Left ventricle myocardium superior (tissue), 1 donor: Measurements from ENCODE around the gene GOLPH3L. TPM values are rescaled to one million over a fixed set of nuclear protein-coding genes. Genes with fewer than 3 reads are reported as not detected.
"Not testable (repeated sequence)": the region's sequence is repeated elsewhere in the genome, so short reads cannot be mapped to it uniquely, and the experiment has no call there.

Experiments used
- ATAC-seq: fragments of 200-7000 bp; cut with Tn5 transposase; one replicate; pipeline ENCODE4 v1.9.1; 2020; ENCODE audit warnings: mild to moderate bottlenecking, moderate library complexity
- DNase-seq: peaks from one replicate; pipeline ENCODE4 v3.0.0-alpha.2; 2020
- intact Hi-C: fragments of 100-400 bp; cut with micrococcal nuclease; formaldehyde crosslinking; loops from one replicate; pipeline ENCODE4 v1.11.0; 2022
- total RNA-seq: library from RNA; stranded (reverse); fragmentation: NEBNext Ultra II Directional; extraction: Animal tissue kit (Norgen Biotek cat#: 25700); gene quantifications from one replicate; pipeline ENCODE4 v1.2.1, GENCODE V29; 2021
- donor health status: DM: no; HTN: yes; CAD: no; lungs with severe emphysema.

GOLPH3L gene
- total RNA-seq, 1 donor from 2014 or later: 15.1 TPM

DNA sequence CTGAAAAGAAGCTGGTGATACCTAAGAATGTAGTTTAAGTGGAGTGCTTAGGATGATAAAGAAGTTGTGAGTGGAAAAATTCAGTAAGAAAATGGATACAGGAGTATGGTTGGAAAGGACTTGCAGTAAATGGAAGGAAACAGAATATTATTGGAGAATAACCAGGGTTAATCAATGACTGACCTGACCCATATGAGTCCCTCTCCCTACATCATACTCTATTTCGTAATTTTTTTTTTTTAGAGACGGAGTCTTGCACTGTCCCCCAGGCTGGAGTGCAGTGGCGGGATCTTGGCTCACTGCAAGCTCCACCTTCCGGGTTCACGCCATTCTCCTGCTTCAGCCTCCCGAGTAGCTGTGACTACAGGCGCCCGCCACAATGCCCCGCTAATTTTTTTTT is 34.1 kb downstream of the GOLPH3L start:
- intact Hi-C loops: no loop called here
- ATAC-seq: no peak
- DNase-seq: no peak

DNA sequence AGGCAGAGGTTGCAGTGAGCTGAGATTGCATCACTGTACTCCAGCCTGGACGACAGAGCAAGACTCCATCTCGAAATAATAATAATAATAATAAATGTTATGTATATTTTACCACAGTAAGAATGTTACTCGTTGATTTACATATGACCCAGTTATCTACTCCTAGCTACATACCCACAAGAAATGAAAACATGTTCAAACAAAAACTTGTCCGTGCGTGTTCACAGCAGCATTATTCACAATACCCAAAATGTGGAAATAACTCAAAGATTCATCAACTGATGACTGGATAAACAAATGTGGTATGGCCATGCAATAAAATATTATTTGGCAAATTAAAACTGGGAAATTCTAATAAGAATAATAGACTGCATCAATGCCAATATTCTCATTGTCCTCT is 35.8 kb downstream of the GOLPH3L start:
- ATAC-seq (no peak), DNase-seq (no peak)
- intact Hi-C loops: no loop called here

DNA sequence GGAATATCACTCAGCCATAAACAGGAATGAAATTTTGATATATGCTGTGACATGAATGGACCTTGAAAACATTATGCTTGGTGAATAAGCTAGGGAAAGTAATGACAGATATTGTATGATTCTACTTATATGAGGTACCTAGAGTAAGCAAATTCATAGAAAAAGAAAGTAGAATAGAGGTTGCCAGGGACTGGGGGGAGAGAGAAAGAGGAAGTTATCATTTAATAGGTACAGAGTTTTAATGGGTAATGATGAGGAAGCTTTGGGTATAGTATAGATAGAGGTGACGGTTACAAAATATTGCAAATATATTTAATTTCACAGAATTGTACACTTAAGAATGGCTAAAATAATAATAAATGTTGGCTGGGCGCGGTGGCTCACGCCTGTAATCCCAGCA is 36.4 kb downstream of the GOLPH3L start:
- ATAC-seq (no peak), DNase-seq (no peak)
- intact Hi-C loops: no loop called here

DNA sequence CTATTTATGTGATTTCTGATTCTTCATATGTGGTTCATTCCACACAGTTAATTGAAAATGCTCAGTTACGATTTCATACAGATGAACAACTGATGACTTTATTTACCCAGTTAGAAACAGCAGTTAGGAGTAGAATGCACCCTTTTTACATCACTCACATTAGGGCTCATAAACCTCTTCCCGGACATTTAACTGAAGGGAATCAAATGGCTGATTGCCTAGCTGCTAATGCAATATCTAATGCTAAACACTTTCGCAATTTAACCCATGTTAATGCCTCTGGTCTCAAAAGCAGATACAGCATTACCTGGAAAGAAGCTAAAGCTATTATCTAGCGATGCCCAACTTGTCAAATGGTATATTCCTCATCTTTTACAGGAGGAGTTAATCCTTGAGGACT is 39.9 kb downstream of the GOLPH3L start:
- ATAC-seq, intact Hi-C loops, DNase-seq: not testable (repeated sequence)

DNA sequence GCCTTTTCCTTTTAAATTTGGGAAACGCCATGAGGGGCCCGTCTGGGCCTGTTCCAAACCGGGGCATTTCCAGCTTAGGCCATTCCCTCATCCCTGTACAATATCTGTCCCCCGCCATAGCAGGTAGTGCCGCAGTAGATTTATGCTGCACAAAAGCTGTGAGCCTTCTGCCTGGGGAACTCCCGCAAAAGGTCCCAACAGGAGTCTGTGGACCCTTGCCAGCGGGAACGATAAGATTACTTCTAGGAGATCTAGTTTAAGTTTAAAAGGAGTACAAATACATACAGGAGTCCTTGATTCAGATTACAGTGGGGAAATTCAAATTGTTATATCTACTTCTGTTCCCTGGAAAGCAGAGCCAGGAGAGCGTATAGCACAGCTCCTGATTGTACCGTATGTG is 42.3 kb downstream of the GOLPH3L start:
- ATAC-seq, intact Hi-C loops, DNase-seq: not testable (repeated sequence)

DNA sequence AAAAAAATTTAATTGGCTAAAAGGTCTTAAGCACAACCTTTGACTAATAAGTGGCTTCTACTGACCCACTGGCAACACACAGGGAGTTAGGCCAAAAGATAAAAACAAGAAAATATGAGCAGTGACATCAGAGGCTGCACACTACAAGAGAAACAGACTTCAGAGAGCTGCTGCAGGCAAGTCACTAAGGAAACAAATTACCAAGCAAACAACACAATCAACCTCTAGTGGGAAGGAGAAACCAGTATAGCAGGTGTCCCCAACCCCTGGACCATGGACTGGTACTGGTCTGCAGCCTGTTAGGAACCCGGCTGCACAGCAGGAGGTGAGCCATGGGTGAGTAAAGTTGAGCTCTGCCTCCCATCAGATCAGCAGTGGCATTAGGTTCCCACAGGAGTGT is 46.8 kb downstream of the GOLPH3L start:
- ATAC-seq: peak; percentile 87
- intact Hi-C loops: no loop called here
- DNase-seq: no peak

DNA sequence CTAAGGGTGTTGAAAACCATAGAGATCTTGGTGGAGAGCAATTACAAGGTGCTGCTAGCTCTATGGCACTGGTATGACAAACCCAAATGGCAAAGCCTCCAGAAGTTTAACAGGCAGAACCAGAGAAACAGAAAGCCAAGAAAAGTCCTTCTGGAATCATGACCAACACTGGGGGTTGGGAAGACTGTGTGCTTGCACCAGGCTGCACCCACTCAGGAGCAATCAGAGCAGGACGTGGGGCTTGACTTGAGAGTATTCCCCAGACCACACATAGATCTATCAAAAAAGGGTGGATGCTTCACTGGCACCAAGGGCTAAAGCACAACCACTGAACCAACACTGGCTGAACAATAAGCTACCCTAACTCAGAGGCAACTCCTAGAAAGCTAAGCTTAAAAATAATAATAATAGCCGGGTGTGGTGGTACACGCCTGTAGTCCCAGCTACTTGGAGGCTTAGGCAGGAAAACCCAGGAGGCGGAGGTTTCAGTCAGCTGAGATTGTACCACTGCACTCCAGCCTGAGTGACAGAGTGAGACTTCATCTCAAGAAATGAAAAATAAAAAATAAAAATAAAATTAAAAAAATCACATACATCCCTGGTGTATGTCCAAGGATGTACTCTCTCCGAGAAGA is 47.4 kb downstream of the GOLPH3L start:
- ATAC-seq (peak; percentile 35), DNase-seq (no peak)
- intact Hi-C loops: no loop called here

DNA sequence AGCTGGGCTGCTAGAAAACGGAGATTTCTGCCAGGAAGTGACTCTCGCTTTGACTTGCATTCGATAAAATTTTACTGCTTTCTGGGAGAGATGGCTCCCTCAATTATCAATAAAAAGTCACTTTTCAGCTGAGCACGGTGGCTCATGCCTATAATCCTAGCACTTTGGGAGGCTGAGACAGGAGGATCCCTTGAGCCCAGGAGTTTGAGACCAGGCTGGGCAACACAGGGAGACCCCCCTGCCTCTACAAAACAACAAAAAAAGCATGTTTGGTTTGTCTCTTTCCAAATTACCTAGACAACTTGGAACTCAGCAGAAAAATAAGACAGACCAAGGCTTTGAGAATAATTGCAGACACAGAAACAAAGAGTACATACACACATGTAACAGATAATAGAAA is 54.7 kb downstream of the GOLPH3L start:
- DNase-seq (no peak), ATAC-seq (no peak)
- intact Hi-C loops: no loop called here

DNA sequence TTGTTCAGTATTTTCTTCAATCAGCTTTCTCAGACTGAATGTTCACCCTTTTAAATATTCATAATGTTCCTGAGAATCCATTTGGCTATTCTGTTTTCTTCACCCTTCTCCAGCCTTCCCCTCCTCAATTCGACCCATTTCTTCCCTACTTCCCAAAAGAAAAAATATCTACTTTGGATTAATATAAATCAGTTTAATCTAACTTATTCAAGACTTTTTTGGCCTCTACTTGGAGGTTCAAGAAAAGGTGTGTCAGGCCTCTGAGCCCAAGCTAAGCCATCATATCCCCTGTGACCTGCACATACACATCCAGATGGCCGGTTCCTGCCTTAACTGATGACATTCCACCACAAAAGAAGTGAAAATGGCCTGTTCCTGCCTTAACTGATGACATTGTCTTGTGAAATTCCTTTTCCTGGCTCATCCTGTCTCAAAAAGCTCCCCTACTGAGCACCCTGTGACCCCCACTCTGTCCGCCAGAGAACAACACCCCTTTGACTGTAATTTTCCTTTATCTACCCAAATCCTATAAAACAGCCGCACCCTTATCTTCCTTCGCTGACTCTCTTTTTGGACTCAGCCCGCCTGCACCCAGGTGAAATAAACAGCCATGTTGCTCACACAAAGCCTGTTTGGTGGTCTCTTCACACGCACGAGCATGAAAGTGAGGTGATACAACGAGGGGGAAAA is 55.7 kb downstream of the GOLPH3L start:
- DNase-seq, ATAC-seq, intact Hi-C loops: not testable (repeated sequence)

DNA sequence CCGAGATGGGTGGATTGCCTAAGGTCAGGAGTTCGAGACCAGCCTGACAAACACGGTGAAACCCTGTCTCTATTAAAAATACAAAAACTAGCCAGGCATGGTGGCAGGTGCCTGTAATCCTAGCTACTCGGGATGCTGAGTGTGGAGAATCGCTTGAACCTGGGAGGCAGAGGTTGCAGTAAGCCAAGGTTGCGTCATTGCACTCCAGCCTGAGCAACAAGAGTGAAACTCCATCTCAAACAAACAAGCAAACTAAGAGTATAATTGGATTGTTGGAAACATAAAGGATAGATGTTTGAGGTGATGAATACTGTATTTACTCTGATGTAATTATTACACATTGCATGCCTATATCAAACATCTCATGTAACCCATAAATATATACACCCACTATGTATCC is 58.5 kb downstream of the GOLPH3L start:
- ATAC-seq, intact Hi-C loops: not testable (repeated sequence)

DNA sequence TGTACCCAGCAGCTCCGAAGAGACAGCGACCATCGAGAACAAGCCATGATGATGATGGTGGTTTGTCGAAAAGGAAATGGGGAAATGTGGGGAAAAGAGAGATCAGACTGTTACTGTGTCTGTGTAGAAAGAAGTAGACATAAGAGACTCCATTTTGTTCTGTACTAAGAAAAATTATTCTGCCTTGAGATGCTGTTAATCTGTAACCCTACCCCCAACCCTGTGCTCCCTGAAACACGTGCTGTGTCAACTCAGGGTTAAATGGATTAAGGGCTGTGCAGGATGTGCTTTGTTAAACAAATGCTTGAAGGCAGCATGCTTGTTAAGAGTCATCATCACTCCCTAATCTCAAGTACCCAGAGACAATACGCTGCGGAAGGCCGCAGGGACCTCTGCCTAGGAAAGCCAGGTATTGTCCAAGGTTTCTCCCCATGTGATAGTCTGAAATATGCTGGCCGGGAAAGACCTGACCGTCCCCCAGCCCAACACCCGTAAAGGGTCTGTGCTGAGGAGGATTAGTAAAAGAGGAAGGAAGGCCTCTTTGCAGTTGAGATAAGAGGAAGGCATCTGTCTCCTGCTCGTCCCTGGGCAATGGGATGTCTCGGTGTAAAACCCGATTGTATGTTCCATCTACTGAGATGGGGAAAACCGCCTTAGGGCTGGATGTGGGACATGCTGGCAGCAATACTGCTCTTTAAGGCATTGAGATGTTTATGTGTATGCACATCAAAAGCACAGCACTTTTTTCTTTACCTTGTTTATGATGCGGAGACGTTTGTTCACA is 61.9 kb downstream of the GOLPH3L start:
- intact Hi-C loops, DNase-seq, ATAC-seq: not testable (repeated sequence)

More for the DNA sequence above, 58.5 kb downstream of the GOLPH3L start:
- DNase-seq: not testable (repeated sequence)

DNA sequence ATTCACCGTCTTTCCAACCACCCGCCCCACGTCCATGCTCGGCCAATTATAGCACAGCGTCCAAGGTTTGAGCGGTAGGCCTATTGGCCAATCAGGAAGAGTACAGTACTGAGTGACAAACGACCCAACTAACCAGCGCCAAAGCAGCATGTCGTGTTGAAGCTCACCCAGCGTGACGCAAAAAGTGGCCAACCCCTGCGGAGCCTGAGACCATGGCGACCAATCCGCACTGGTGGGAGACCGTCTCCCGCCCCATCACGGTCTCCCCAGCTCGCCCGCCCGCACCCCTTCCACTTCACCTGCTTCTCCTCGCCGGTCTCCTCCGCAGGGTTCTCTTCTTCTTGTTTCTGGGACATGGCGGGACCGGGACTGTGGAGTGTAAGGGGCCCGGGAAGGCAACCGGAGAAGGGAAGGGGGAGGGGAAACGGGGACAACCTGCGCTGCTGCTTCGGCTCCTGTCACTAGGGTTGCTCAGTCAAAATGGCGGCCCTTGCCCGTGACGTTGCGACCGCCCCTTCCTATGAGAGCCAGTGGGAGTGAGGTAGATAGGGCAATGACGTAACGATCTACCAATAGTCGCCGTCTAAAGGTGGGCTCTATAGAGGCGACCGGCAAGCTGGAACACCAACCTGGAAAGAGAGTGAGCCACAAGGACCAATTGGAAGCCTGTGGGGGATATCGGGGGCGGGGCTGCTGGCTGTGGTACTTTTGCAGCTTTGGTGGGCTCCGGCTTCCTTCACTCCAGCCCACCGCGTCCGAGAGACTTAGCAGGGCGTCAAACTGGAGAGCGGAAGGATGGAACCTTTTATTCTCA is 67.6 kb downstream of the GOLPH3L start, which contains the start of gene ENSA:
ENSA (minus strand) TSS at position 498 of the 814 bp plus-strand sequence; CDS start at position 356, 142 bp downstream.
- ATAC-seq (peak; percentile 96), DNase-seq (peak; percentile 97)
- intact Hi-C loops: no loop called here

DNA sequence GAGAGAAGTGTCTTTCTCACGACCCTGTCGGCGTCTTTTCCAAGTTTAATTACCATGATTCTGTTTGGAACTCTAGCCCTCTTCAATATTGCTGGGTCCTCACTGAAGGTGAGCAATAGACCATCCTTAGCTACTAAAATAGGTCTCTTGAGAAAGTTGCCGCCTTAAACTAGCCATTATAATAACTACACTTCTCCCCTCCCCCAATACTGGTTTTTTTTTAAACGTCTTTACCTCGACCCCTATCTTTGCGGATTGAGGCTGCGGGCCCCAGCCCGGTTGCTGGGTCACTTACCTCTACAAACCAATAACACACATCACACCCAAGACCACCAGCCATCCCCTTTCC is 68.2 kb downstream of the GOLPH3L start:
- intact Hi-C loops: no loop called here
- ATAC-seq: no peak

DNA sequence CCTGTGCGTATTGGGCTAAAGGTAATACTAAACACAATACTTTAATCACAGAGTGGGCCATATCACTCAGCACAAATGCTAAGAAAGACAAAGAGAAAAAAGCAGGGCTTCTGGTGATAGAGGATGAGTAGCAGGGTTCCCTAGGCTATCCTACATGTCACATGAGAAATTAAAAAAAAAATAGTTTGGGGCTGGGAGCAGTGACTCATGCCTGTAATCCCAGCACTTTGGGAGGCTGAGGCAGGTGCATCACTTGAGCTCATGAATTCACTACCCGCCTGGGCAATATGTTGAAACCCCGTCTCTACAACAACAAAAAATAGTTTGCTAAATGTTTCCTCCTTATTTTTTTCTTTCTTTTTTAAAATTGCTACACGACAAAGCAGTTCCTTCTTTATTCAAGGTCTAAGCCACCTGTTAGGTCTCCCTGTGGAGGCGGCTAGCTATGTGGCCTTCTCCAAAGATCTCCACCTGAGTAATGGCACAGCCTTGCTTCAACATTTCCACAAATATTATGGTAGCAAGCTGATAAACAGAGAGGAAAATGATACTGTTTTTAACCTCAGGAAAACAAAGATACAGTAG is 69.0 kb downstream of the GOLPH3L start:
- intact Hi-C loops: no loop called here
- DNase-seq (no peak), ATAC-seq (no peak)

More for the DNA sequence above, 68.2 kb downstream of the GOLPH3L start:
- no peak for DNase-seq

DNA sequence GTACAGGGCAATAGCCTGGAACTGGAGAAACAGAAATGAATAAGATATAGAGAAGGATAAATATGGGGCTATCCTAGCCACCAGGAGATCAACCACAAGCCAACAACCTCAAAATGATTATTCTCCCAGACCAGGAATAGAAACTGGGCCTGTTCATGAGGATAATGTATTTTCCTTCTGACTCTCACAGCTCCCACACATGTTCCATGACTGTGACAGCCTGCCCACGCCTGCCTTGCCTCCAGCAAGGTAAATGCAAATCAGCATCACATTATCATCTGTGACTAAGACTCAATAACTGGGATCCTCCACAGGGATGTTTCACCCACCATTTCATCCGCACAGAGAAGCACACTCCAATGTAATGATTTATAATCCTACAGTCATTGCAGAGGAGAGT is 70.8 kb downstream of the GOLPH3L start:
- intact Hi-C loops: no loop called here
- DNase-seq (no peak), ATAC-seq (no peak)

DNA sequence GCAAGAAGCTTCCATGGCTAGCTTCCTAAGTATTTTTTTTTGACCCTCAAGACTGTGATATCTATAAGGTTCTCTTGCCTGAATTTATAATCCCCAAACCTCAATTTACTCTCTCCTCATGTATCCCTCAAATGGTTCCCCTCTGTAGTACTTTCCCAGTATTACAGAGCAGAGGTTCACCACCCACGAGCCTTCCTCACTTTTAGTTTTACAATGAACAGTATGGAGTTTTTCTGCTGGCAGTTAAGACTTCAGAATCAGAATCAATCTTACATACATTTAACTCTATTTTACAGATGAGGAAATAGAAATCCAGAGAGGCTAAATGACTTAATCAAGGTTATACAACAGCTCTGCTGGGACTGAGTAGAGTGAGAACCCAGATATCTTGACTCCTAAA is 72.4 kb downstream of the GOLPH3L start:
- intact Hi-C loops: loop anchor here (5.0 kb wide), 2 partner anchors 47 to 62 kb away; partner anchors contain the start of gene MCL1
- ATAC-seq, DNase-seq: not testable (repeated sequence)

DNA sequence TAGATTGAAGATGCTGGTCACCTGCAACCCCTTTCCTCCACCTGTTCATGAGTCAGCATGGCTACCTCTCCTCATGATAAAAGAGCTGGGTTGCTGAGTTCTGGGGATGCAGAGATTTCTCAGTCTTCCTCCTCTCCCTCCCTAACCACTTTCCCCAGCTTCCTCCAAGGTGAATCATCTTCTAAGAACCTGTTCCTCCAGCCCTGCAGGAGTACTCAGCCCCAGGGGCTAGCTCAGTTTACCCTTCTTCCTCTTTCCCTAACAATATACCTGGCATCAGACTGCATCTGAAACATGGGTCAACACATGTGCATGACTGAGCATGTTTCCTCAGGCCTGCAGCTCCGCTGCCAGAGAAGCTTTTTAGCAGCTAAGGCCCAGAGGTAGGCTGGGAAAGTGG is 72.8 kb downstream of the GOLPH3L start:
- not testable (repeated sequence) for DNase-seq, ATAC-seq
- intact Hi-C loops: loop anchor here (5.0 kb wide), 2 partner anchors 47 to 62 kb away; partner anchors contain the start of gene MCL1

DNA sequence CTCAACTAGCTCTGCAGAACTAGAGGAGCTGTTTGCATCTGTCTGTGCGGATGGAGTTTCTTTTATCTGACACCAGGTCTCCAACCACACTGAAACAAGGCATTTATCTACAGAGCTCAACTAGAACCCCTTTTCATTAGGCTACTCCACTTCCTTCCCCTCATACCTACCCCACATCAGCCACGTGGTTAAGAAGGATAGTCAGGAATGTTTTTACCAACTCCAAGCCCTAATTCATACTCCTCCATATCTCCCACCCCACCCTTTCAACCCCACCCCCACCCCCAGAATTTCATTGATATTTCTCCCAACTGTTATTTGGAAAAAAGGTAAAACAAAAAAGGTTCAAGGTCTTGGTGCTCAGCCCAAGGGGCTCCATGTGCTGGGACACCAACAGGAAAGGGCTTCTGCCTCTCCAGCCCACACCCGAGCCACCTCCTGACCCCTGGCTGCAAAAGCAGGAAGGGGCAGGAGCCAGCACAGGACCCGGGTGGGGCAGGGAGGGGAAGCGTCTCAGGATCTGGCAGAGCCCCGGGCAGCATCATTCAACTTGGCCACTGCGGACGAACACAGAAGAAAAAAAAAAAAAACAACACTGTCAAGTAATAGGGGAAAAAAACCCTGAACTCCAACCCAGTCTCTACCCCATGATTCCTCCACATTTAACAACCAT is 74.5 kb downstream of the GOLPH3L start:
- DNase-seq (peak; percentile 74), ATAC-seq (peak; percentile 54)
- intact Hi-C loops: loop anchor here (5.0 kb wide), 2 partner anchors 45 to 60 kb away; partner anchors contain the start of gene MCL1
